CD1c-positive myeloid dendritic cell (primary cell): ENCODE measurements around the gene NSG1.
A peak's percentile ranks its signal among the peaks of the same experiment; 100 is the strongest.

ENCODE experiments used
- DNase-seq: peaks from one replicate; pipeline ENCODE4 v3.0.0-alpha.2; 2016; ENCODE audit errors: extremely low spot score

Gene NSG1

GRCh38 chr4:4386736-4387392, at the start of gene NSG1:
NSG1 (plus strand) TSS chr4:4387102; CDS start chr4:4387630, 528 bp downstream.
- DNase-seq: peak; percentile 7

- DNase-seq: no peak
These were observed 48.5 kb upstream of the NSG1 start for GRCh38 chr4:4338210-4339001.

- DNase-seq: no peak
These were observed 47.3 kb upstream of the NSG1 start for GRCh38 chr4:4339504-4340085.

GRCh38 chr4:4341861-4342650, 44.8 kb upstream of the NSG1 start:
- no peak for DNase-seq

DNA sequence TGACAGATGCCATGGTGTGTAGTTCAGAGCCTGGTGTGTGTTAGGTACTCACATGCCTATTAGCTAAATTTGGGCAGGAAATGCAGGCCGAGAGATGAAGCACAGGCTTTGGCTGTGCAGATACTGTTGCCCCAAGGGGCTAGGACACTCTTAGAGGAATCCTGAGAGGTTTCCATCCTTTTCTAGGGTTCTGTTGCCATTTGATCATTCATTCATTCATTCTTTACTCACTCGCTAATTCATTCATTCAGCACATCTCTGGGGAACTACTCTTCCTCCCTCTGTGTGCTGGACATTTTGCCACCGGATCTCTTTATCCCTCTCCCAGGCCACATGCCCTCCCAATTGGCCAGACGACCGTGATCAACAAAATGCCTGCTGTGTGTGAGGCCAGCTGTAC, 43.9 kb upstream of the NSG1 start:
- no peak for DNase-seq

DNA sequence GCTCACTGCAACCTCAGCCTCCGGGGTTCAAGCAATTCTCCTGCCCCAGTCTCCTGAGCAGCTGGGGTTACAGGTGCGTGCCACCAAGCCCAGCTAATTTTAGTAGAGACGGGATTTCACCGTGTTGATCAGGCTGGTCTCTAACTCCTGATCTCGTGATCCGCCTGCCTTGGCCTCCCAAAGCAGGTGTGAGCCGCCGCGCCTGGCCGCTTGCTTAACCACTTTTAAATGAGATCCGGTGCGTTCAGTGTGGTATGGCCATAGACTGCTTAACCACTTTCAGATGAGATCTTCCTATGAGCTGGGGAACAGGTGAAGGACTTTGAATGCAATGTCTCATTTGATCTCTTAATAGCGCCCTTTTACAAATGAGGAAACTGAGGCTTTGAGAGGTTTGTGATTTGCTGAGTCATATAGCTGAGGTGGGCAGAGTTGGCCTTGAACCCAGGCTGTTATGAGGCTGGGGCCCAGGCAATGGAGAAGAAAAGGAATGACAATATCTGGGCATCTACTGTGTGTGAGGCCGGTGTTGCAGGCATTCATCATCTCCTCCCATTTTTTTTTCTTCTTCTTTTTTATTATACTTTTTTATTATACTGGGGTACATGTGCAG, 41.9 kb upstream of the NSG1 start:
- DNase-seq: no peak

DNA sequence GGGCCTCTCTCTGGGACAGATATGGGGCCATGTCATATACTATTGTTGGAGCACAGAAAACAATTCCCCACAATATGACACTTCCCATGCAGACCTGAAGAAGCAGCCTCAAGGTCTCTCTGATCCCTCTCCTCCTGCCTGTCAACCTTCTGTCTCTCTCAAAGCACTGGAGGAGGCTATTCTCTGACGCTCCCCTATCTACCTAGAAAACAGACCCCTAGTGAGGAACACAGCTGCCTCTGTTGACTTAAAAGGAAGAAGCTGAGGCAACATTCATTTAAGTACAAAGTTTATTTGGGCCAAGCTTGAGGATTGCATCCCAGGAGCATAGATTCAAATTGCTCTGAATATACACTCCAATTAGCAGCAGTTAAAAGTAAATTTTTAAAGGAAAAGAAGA, 39.3 kb upstream of the NSG1 start:
- no peak for DNase-seq

GRCh38 chr4:4348585-4348984, 38.3 kb upstream of the NSG1 start:
- peak; percentile 8 for DNase-seq

DNA sequence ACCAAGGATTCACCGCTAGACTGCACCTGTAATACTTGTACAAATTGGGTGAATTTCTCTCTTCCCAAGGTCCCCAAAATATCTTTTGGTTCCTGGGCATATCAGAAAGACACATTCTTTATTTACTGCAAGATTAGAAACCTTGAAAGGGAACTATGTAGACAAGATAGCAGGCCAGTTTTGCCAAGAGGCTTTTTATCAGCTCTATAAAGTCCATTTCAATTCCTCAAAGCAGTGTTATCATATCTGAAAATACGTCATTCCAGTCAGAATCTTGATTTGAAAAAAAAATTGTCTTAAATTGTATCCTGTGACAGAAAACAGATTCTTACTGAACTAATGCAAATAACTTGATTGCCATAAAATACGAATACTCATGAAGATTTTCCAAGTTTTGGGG, 37.0 kb upstream of the NSG1 start:
- no peak for DNase-seq

GRCh38 chr4:4350909-4351308, 36.0 kb upstream of the NSG1 start:
- DNase-seq: no peak

- no peak for DNase-seq
These were observed 31.6 kb upstream of the NSG1 start for GRCh38 chr4:4355302-4355701.

- no peak for DNase-seq
These were observed 30.5 kb upstream of the NSG1 start for GRCh38 chr4:4356106-4357041.

DNA sequence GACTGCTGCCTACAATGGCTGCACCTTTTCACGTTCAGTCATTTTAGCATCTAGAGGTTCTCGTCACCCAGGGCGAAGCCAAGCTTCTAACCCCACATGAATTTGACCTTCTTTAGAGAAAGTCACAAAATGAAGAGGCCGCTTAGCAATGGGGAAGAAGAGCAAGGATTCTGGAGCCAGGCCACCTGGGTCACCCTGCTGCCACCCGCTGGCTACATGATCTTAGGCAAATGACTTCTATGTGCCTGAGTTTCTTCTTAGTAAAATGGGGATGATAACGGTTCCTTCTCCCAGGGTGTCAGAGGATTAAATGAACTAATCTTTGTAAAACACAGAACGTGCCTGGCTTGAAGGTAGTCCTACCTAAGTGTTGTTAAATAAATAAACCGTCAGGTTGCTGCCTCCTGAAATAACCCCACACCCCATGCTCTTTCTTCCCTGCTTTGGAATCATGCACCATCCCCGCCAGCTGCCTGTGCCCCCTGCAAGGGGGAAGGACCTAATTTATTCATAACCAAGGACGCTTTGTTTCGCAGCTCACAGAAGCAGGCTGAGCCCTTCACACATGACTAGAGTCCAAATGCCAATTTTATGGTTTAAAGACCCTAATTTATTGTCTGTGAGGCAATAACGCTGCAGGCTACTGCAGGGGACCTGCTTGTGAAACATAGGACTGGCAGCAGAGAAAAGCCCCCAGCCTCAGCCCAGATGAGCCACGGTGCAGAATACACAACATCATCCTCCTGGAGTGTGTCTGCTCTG, 28.6 kb upstream of the NSG1 start:
- no peak for DNase-seq

GRCh38 chr4:4361883-4362282, 25.0 kb upstream of the NSG1 start:
- DNase-seq: no peak

DNA sequence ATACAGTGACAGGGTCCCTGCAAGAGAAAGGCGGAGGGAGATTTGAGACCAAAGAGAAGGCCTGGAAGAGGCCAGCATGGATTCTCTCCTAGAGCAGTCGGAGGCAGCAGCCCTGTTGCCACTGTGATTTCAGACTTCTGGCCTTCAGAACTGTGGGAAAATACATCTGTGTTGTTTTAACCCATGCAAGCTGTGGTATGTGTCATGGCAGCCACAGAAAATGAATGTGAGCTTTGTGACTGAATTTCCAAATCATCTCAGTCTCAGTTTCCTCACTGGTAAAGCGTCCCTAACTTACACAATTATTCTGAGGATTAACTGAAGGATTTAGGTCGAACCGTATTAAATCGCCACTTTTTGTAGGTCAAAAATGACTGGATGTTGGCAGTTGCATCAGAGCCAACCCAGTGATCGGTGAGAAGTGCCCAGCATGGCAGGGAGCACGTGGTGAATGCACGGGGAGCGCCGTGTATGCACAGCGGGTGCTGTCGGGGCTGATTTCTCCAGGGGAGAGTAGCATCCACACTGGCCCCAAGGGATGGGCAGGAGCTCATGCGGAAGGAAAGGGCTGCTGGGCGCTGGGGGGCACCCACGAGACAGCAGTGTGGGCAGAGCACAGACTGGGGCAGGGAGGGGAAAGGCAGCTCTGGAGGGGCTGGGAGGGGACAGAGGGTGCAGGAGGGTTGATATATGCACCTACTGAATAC, 23.8 kb upstream of the NSG1 start:
- no peak for DNase-seq

DNA sequence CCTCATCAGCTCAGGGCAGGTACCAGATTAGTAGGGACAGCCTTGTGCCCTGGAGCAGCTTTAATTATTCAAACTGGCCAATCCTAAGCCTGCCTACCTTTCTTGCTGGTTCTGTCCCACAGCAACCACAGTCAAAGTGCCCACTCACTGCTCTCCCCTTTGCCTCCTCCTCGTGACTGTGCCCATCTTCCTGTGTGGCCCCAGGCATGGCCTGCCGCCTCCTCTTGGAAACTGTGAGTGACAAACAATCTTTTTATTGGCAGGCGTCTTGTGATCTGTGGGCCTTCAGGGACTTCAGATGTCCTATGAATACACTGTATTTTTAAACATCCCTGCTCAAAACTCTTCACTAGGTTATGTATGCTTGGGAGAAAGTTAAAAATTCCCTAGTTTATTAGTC, 22.8 kb upstream of the NSG1 start:
- no peak for DNase-seq

GRCh38 chr4:4364486-4365208, 22.3 kb upstream of the NSG1 start:
- no peak for DNase-seq

GRCh38 chr4:4368809-4369580, 17.9 kb upstream of the NSG1 start:
- no peak for DNase-seq
